ENCODE measurements around the gene STPG2. TPM values are rescaled to one million over a fixed set of nuclear protein-coding genes. Genes with fewer than 3 reads are reported as not detected.

Gene STPG2
- total and polyA plus RNA-seq, 2 of the 8 experiments (the other 6 are each of a cell fraction or from before 2014, with no cell fraction given), result 0.03 TPM; not detected in 1

GRCh38 chr4:98162696-98163095, 19.4 kb upstream of the STPG2 start (continued):
- no peak for TF ChIP-seq CHD7 (IDR thresholded peaks at IDR 0.05; ENCODE audit: insufficient replicate concordance, low read length)
- no peak for TF ChIP-seq SP4 (IDR thresholded peaks at IDR 0.05; ENCODE audit: low read length)
- no peak for TF ChIP-seq USF2 (IDR thresholded peaks at IDR 0.05; ENCODE audit: low read length)
- TF ChIP-seq NRF1 (IDR thresholded peaks at IDR 0.05; ENCODE audit: low read depth, low read length), result no peak
- no peak for TF ChIP-seq CREB1 (IDR thresholded peaks at IDR 0.05)
- TF ChIP-seq SIRT6 (IDR thresholded peaks at IDR 0.05; ENCODE audit: low read length), result no peak
- no peak for TF ChIP-seq BCL11A (IDR thresholded peaks at IDR 0.05; ENCODE audit: low read depth in 2 of 2, low read length in 2 of 2)
- TF ChIP-seq CEBPB (IDR thresholded peaks at IDR 0.05; ENCODE audit: low read depth, low read length), result no peak

Data from H1 (cell line).